Measurements from ENCODE around the gene TTC8. TPM values are rescaled to one million over a fixed set of nuclear protein-coding genes. Genes with fewer than 3 reads are reported as not detected.

The TTC8 gene
- polyA plus RNA-seq, 1 of the 3 experiments (the other 2 are of a cell fraction) = 51.6 TPM

DNA sequence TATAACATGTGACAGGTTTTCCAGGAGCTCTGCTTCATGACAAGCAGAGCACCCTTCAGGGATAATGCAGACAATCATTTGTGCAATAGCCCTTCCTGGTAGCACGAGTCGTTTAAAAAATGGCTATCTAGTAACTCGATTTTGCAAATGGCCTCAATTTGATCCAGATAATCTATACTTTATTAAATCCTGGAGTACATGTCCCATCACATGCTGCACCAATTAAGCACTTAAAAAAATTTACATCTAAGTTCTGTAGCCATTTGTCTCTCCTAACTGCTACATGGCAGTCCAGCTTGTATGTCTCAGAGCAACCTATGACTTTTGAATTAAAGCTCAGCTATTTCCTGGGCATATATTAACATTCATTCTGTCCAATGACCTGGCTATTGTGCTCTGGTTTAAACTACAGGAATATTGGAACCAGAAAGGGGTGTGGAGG lies 79.8 kb downstream of the TTC8 start:
- H3K36me3 ChIP-seq (replicated peaks in 1 of 2; ENCODE audit: control insufficient read depth in 1 of 2, insufficient read depth in 2 of 2, low read length in 1 of 2) = no peaks in the 10 kb centered on the region
- peaks cover 0 to 41% of the 10 kb centered on the region in 2 experiments; a peak in 2 of 4 replicates for H3K4me1 ChIP-seq (ENCODE audit: control insufficient read depth in 1 of 2, insufficient read depth in 2 of 2, low read depth in 1 of 2, low read length in 1 of 2)
- no peak overlapping the region for H3K4me3 ChIP-seq (ENCODE audit: low read depth in 2 of 2, low read length in 1 of 2)
- no peaks in the 10 kb centered on the region for H3K9me3 ChIP-seq
- no peaks in the 10 kb centered on the region for H4K20me1 ChIP-seq (ENCODE audit: insufficient read depth)
- no peaks in the 10 kb centered on the region for H3K27me3 ChIP-seq (ENCODE audit: insufficient read depth)
- no peaks in the 10 kb centered on the region for H3K79me2 ChIP-seq (ENCODE audit: insufficient read depth)
- peak; percentile 64 for DNase-seq
- no peak overlapping the region for H2AFZ ChIP-seq (ENCODE audit: low read depth)
- no peaks in the 10 kb centered on the region for H3F3A ChIP-seq (replicated peaks; ENCODE audit: insufficient read depth)
- CTCF ChIA-PET = interaction anchor here (0.7 to 7.2 kb wide), 10 partner anchors 12 to 137 kb away, joined by 3 to 49 read pairs (median 4); partner anchors contain the start of genes EML5 and TTC8
- H3K27ac ChIP-seq (ENCODE audit: low read depth in 2 of 2, low read length in 1 of 2) = peak overlapping the region; percentile 24 to 100; a peak in 3 of 4 replicates
- H3K4me2 ChIP-seq = no peak overlapping the region
- H3K9ac ChIP-seq = no peak overlapping the region
- POLR2A ChIA-PET = interaction anchor here (0.5 to 3.6 kb wide), 18 partner anchors 15 to 311 kb away, joined by 3 to 59 read pairs (median 5); partner anchors contain the start of genes EML5 and TTC8
- WGBS (ENCODE audit: low lambda C conversion rate) = 21% methylated on average over 3 of the region's 3 CpGs
- TF ChIP-seq POLR2AphosphoS5 (IDR thresholded peaks at IDR 0.05; ENCODE audit: low read depth, low read length) (peak; percentile 50; the same call in 1 of the 2 replicates), YY1 (IDR thresholded peaks at IDR 0.05; ENCODE audit: low read depth) (no peak), MXI1 (IDR thresholded peaks at IDR 0.05; ENCODE audit: low read depth, low read length) (peak; percentile 76), TCF12 (IDR thresholded peaks at IDR 0.05) (peak; percentile 69), FOXJ3 (CRISPR knock-in tag; IDR thresholded peaks at IDR 0.05) (peak; percentile 78; the same call in 1 of the 2 replicates), EP300 (IDR thresholded peaks at IDR 0.05; ENCODE audit: borderline replicate concordance in 1 of 2, low read depth in 1 of 2, low read length in 1 of 2) (peak in 1 of 2 experiments; percentile 98; a peak in 2 of 4 replicates), RCOR1 (IDR thresholded peaks at IDR 0.05; ENCODE audit: low read length) (peak; percentile 75), GATA2 (CRISPR knock-in tag; IDR thresholded peaks at IDR 0.05) (peak; percentile 86), RAD21 (IDR thresholded peaks at IDR 0.05; ENCODE audit: low read length) (peak; percentile 43), TEAD4 (IDR thresholded peaks at IDR 0.05; ENCODE audit: borderline replicate concordance, insufficient read depth) (0 out of 2 replicates have a peak, but pooled peaks have one; percentile 48), NRF1 (IDR thresholded peaks at IDR 0.05; ENCODE audit: low read depth, low read length) (no peak), CHD2 (IDR thresholded peaks at IDR 0.05; ENCODE audit: low read length, partially characterized antibody) (peak; percentile 77)
- TF ChIP-seq, protein P1, sequence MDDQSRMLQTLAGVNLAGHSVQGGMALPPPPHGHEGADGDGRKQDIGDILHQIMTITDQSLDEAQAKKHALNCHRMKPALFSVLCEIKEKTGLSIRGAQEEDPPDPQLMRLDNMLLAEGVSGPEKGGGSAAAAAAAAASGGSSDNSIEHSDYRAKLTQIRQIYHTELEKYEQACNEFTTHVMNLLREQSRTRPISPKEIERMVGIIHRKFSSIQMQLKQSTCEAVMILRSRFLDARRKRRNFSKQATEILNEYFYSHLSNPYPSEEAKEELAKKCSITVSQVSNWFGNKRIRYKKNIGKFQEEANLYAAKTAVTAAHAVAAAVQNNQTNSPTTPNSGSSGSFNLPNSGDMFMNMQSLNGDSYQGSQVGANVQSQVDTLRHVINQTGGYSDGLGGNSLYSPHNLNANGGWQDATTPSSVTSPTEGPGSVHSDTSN (IDR thresholded peaks at IDR 0.05) = peak; percentile 13; the same call in 1 of the 2 replicates
- TF ChIP-seq, protein P2, sequence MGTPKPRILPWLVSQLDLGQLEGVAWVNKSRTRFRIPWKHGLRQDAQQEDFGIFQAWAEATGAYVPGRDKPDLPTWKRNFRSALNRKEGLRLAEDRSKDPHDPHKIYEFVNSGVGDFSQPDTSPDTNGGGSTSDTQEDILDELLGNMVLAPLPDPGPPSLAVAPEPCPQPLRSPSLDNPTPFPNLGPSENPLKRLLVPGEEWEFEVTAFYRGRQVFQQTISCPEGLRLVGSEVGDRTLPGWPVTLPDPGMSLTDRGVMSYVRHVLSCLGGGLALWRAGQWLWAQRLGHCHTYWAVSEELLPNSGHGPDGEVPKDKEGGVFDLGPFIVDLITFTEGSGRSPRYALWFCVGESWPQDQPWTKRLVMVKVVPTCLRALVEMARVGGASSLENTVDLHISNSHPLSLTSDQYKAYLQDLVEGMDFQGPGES (IDR thresholded peaks at IDR 0.05; ENCODE audit: low read depth, low read length) = no peak
- H3K9me2 ChIP-seq = no peaks in the 10 kb centered on the region

DNA sequence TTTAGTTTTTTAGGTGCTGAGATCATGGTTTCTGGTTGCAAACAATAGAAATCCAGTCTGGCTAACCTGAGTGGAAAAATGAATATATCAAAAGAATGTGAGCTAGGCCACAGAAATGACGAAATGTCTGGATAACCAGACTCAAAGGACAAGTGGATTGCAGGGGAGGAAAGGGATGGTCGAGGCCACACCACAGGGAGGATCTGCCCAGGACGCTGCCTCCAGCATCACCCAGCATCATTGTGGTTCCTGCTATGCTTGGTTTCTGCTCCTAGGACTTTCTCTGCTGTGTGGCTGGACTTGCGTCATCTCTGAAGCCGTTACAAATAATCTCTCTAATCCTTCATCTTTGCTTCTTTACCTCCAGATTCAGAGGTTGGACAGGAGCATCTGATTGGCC lies 80.4 kb downstream of the TTC8 start:
- no peaks in the 10 kb centered on the region for H3K9me3 ChIP-seq
- peak; percentile 26 for DNase-seq
- no peak overlapping the region for H3K4me2 ChIP-seq
- H2AFZ ChIP-seq (ENCODE audit: low read depth) = no peak overlapping the region
- no peaks in the 10 kb centered on the region for H3K36me3 ChIP-seq (replicated peaks in 1 of 2; ENCODE audit: control insufficient read depth in 1 of 2, insufficient read depth in 2 of 2, low read length in 1 of 2)
- no peaks in the 10 kb centered on the region for H3K9me2 ChIP-seq
- H3K79me2 ChIP-seq (ENCODE audit: insufficient read depth) = no peaks in the 10 kb centered on the region
- no peak overlapping the region for H3K4me3 ChIP-seq (ENCODE audit: low read depth in 2 of 2, low read length in 1 of 2)
- no peak overlapping the region for H3K9ac ChIP-seq
- H3K27ac ChIP-seq (ENCODE audit: low read depth in 2 of 2, low read length in 1 of 2) = peak overlapping the region; percentile 24 to 100; a peak in 3 of 4 replicates
- ChIA-PET CTCF (interaction anchor here (0.7 to 7.2 kb wide), 6 partner anchors 14 to 136 kb away, joined by 3 to 49 read pairs (median 8); partner anchors contain the start of genes EML5 and TTC8), POLR2A (interaction anchor here (0.5 to 3.6 kb wide), 10 partner anchors 14 to 113 kb away, joined by 3 to 59 read pairs (median 7); partner anchors contain the start of genes EML5 and TTC8)
- no peaks in the 10 kb centered on the region for H4K20me1 ChIP-seq (ENCODE audit: insufficient read depth)
- WGBS (ENCODE audit: low lambda C conversion rate) = 50% methylated on average over 5 of the region's 5 CpGs
- peaks cover 0 to 40% of the 10 kb centered on the region in 2 experiments; a peak in 2 of 4 replicates for H3K4me1 ChIP-seq (ENCODE audit: control insufficient read depth in 1 of 2, insufficient read depth in 2 of 2, low read depth in 1 of 2, low read length in 1 of 2)
- H3K27me3 ChIP-seq (ENCODE audit: insufficient read depth) = no peaks in the 10 kb centered on the region
- no peaks in the 10 kb centered on the region for H3F3A ChIP-seq (replicated peaks; ENCODE audit: insufficient read depth)
- TF ChIP-seq, protein P3, sequence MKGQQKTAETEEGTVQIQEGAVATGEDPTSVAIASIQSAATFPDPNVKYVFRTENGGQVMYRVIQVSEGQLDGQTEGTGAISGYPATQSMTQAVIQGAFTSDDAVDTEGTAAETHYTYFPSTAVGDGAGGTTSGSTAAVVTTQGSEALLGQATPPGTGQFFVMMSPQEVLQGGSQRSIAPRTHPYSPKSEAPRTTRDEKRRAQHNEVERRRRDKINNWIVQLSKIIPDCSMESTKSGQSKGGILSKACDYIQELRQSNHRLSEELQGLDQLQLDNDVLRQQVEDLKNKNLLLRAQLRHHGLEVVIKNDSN (IDR thresholded peaks at IDR 0.05; ENCODE audit: borderline replicate concordance, low read depth) = no peak
- TF ChIP-seq, protein P2 (IDR thresholded peaks at IDR 0.05; ENCODE audit: low read depth, low read length) = no peak
- TF ChIP-seq, protein P1 (IDR thresholded peaks at IDR 0.05) = no peak
- TF ChIP-seq, protein P4, sequence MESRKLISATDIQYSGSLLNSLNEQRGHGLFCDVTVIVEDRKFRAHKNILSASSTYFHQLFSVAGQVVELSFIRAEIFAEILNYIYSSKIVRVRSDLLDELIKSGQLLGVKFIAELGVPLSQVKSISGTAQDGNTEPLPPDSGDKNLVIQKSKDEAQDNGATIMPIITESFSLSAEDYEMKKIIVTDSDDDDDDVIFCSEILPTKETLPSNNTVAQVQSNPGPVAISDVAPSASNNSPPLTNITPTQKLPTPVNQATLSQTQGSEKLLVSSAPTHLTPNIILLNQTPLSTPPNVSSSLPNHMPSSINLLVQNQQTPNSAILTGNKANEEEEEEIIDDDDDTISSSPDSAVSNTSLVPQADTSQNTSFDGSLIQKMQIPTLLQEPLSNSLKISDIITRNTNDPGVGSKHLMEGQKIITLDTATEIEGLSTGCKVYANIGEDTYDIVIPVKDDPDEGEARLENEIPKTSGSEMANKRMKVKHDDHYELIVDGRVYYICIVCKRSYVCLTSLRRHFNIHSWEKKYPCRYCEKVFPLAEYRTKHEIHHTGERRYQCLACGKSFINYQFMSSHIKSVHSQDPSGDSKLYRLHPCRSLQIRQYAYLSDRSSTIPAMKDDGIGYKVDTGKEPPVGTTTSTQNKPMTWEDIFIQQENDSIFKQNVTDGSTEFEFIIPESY (IDR thresholded peaks at IDR 0.05; ENCODE audit: borderline replicate concordance, low read depth) = no peak
- TF ChIP-seq RCOR1 (IDR thresholded peaks at IDR 0.05; ENCODE audit: low read length) = no peak
- no peak for TF ChIP-seq EP300 (IDR thresholded peaks at IDR 0.05; ENCODE audit: borderline replicate concordance in 1 of 2, low read depth in 1 of 2, low read length in 1 of 2)
- TF ChIP-seq FOXM1 (IDR thresholded peaks at IDR 0.05; ENCODE audit: low read depth) = no peak
- no peak for TF ChIP-seq RFX5 (IDR thresholded peaks at IDR 0.05; ENCODE audit: low read length)
- TF ChIP-seq TCF12 (IDR thresholded peaks at IDR 0.05) = no peak

Data from SK-N-SH (cell line).